Aorta (tissue), 5 donors: Measurements from ENCODE around the gene RABL3. TPM values are rescaled to one million over a fixed set of nuclear protein-coding genes. Genes with fewer than 3 reads are reported as not detected.
"Not testable (repeated sequence)": the region's sequence is repeated elsewhere in the genome, so short reads cannot be mapped to it uniquely, and the experiment has no call there.

Experiments
- ATAC-seq: fragments of 200-7000 bp; cut with Tn5 transposase; one replicate; pipeline ENCODE4 v1.9.1; 2022; ENCODE audit warnings: moderate library complexity; ENCODE audit not compliant: low FRiP score
- DNase-seq, 2 donors: peaks; one replicate each; pipeline ENCODE4 v3.0.0-alpha.2; 2020
- H3K27ac ChIP-seq, 2 donors: one replicate each; pipeline ENCODE4 v1.5.1; 2013; ENCODE audit warnings: low read length in 2 of 2, mild to moderate bottlenecking in 2 of 2, moderate library complexity in 2 of 2, control low read depth in 1 of 2, inconsistent platforms in 1 of 2, low read depth in 1 of 2
- H3K27me3 ChIP-seq, 2 donors: one replicate each; pipeline ENCODE4 v1.6.1; 2013; ENCODE audit warnings: control low read depth in 1 of 2, low read length in 1 of 2, mild to moderate bottlenecking in 1 of 2, moderate library complexity in 1 of 2; ENCODE audit not compliant: insufficient read depth in 2 of 2, control insufficient read depth in 1 of 2
- H3K36me3 ChIP-seq, 2 donors: one replicate each; pipeline ENCODE4 v1.6.1; 2013; ENCODE audit warnings: control low read depth in 1 of 2, low read length in 1 of 2, mild to moderate bottlenecking in 1 of 2; ENCODE audit not compliant: insufficient read depth in 2 of 2, control insufficient read depth in 1 of 2
- H3K4me1 ChIP-seq, 2 donors: one replicate each; pipeline ENCODE4 v1.6.1; 2013; ENCODE audit warnings: low read length in 2 of 2, control low read depth in 1 of 2, mild to moderate bottlenecking in 1 of 2, moderate library complexity in 1 of 2; ENCODE audit not compliant: insufficient read depth in 2 of 2, control insufficient read depth in 1 of 2
- H3K4me3 ChIP-seq, 2 donors: one replicate each; pipeline ENCODE4 v1.5.1; 2013; ENCODE audit warnings: low read length in 2 of 2, control low read depth in 1 of 2, mild to moderate bottlenecking in 1 of 2
- H3K9me3 ChIP-seq: one replicate; pipeline ENCODE4 v1.6.1; 2013; ENCODE audit warnings: mild to moderate bottlenecking, low read length; ENCODE audit not compliant: control insufficient read depth
- WGBS, 2 donors: extraction: QIAGEN DNeasy Blood & Tissue Kit; methylation state at CpG; one replicate each; pipeline ENCODE4 v1.1.7; 2013; 5-methylcytosine and 5-hydroxymethylcytosine counted together
- intact Hi-C, 2 donors: fragments of 100-400 bp; cut with DNase I; formaldehyde crosslinking; loops; one replicate each; pipeline versions ENCODE4 v1.14.2 to v1.15.0; 2022
- long read RNA-seq, 2 donors: library from polyadenylated mRNA; unstranded; transcript quantifications; one replicate each; pipeline ENCODE4 v2.0.0, GENCODE V29; 2020 to 2021
- polyA plus RNA-seq, 2 donors: library from polyadenylated mRNA; stranded (reverse); fragments of 200-250 nt; gene quantifications; one replicate each; pipeline ENCODE4 v1.2.3, GENCODE V29; 2013
- total RNA-seq, 2 donors: library from RNA; stranded (reverse); fragmentation: NEBNext Ultra II Directional; extraction: Animal tissue kit (Norgen Biotek cat#: 25700); gene quantifications; one replicate each; pipeline ENCODE4 v1.2.1, GENCODE V29; 2021
- donor health status: healthy with polysubstance abuse.
- donor health status: Bipolar disorder and iron deficiency.
- donor health status: DM: no; HTN: no; CAD: no.
- donor health status: DM: no; HTN: no; CAD: no.
- donor health status: DM: yes; HTN: yes; CAD: no.

The RABL3 gene, protein sequence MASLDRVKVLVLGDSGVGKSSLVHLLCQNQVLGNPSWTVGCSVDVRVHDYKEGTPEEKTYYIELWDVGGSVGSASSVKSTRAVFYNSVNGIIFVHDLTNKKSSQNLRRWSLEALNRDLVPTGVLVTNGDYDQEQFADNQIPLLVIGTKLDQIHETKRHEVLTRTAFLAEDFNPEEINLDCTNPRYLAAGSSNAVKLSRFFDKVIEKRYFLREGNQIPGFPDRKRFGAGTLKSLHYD
- total RNA-seq (10 to 100 TPM; 16.6 to 20.4 TPM), polyA plus RNA-seq (1 to 10 TPM; 6.9 to 8.9 TPM)
- long read RNA-seq, donor 1, transcript RABL3-201 (8 exons, 3,883 nt), result major isoform, 16 of 22 reads
- long read RNA-seq, donor 1, partial matches to known transcripts, result 0 of 22 reads
- long read RNA-seq, donor 1, other reads (novel, unspliced or antisense), result 4 of 22 reads
- long read RNA-seq, donor 2, transcript RABL3-201 (8 exons, 3,883 nt), result major isoform, 5 of 10 reads
- long read RNA-seq, donor 2, partial matches to known transcripts, result 2 of 10 reads
- long read RNA-seq, donor 2, other reads (novel, unspliced or antisense), result 3 of 10 reads

DNA sequence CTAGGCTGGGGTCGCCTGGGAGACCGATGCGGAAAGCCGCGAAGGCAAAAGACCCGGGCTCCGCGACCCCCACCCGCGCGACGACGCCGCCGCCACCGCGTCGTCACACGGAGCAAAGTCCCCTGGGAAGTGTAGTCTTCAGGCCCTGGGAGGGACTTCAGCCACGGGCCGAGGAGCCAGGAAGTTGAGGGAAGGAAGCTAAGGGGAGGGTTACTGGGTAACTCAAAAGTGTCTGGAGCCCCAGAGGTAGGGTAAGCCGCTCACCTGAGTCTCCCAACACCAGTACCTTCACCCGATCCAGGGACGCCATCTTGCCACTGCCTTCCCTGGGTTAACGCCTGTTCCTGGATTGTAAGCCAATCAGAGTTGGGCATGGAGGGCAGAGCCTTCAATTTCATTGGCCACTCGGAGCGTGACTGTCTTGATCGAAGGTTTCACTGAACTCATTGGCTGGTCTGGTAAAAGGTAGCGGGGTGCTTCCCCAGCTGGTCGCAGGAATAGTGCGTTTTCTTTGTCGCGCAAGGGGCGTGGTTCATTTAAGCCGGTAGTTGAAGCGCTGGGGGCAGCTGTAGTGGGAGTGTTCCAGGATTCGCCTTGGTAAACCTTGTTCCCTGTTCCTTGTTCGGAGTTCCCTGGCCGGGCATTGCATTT, at the start of gene RABL3, which contains the start of gene GTF2E1:
TSS of gene RABL3 (minus strand) at position 319 of the 651 bp plus-strand sequence. CDS start at position 310, 9 bp downstream.
TSS of gene GTF2E1 (plus strand) at position 547 of the 651 bp plus-strand sequence. CDS start 7,809 bp downstream, outside the sequence.
- H3K4me3 ChIP-seq, result peak within 1 kb of the TSS; percentile 57 to 91
- WGBS, 2 donors, result 0% methylated on average over 39 of the region's 39 CpGs
- ATAC-seq (peak; percentile 100), DNase-seq (peak; percentile 97 to 98)
- H3K9me3 ChIP-seq, result no peaks in the 10 kb centered on the region
- H3K4me1 ChIP-seq, result peaks cover 0 to 9% of the 10 kb centered on the region in 2 donors
- H3K27ac ChIP-seq, result peak within 1 kb of the TSS in 1 of 2 donors; percentile 80
- intact Hi-C loops, result loop anchor here in 1 of 2 donors (5.0 kb wide), 1 partner anchor 145 kb away; the partner anchor contains the start of gene NDUFB4
- H3K36me3 ChIP-seq, result no peaks in the 10 kb centered on the region
- no peaks in the 10 kb centered on the region for H3K27me3 ChIP-seq

DNA sequence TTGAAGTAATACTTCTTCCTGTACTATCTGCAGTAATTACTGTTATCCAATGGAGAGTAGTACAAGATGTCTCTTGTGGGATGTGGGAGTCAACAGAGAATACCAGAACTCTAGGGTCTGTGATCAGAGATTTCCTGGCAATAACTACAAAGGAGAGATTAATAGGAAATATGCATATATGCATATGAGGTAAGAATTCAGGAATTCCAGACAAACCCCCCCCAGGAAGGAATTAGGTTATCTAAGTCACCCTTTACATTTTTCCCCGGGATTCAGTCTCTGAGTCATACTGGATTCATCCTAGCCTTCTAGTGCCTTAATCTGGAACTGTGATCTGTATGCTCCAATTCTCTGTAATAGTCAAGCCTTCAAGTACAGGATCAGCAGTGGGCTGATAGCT, 49.6 kb upstream of the RABL3 start:
- DNase-seq (no peak), ATAC-seq (no peak)
- Histone ChIP-seq H3K9me3 (no peaks in the 10 kb centered on the region), H3K4me1 (no peaks in the 10 kb centered on the region), H3K27me3 (no peaks in the 10 kb centered on the region), H3K27ac (no peak overlapping the region), H3K4me3 (no peak overlapping the region), H3K36me3 (no peaks in the 10 kb centered on the region)
- intact Hi-C loops, result loop anchor here in 1 of 2 donors (10.0 kb wide), 1 partner anchor 547 kb away; no protein-coding TSS in a partner anchor
- WGBS, 2 donors, result 48 to 56% methylated on average over 1 of the region's 1 CpG

DNA sequence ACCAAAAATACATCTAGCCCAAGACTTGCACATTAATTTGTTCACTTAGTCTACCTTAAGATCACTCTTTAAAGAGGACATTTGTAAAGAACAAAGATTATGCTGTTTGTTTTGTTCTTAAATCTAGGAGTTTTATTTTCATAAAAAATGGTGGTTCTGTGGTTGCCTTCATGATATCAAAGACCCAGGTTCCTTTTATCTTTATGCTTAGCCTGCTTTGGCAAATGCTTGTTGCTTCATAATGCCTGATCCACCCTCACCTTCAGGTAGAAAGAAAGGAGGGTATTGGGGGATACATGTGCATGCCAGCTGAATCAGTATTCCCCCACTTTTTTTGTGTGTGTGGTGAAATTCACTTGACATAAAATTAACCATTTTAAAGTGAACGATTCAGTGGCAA, 48.7 kb upstream of the RABL3 start:
- H3K27me3 ChIP-seq, result no peaks in the 10 kb centered on the region
- no peak for ATAC-seq
- intact Hi-C loops, result loop anchor here in 1 of 2 donors (10.0 kb wide), 1 partner anchor 546 kb away; no protein-coding TSS in a partner anchor
- H3K27ac ChIP-seq, result no peak overlapping the region
- no peaks in the 10 kb centered on the region for H3K36me3 ChIP-seq
- no peak overlapping the region for H3K4me3 ChIP-seq
- no peaks in the 10 kb centered on the region for H3K4me1 ChIP-seq
- 87% methylated on average over 1 of the region's 1 CpG for WGBS, 2 donors
- no peaks in the 10 kb centered on the region for H3K9me3 ChIP-seq
- DNase-seq, result no peak

DNA sequence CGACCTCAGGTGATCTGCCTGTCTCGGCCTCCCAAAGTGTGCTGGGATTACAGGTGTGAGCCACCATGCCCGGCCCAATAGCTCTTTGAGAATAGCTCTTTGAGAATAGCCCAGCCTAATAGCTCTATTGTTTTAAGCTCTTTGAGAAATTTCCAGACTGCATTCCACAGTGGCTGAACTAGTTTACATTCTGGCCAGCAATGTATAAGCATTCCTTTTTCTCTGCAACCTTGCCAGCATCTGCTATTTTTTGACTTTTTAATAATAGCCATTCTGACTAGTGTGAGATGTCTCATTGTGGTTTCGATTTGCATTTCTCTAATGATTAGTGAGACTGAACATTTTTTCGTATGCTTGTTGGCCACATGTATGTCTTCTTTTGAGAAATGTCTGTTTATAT, 43.5 kb upstream of the RABL3 start:
- H3K27ac ChIP-seq, H3K36me3 ChIP-seq, H3K4me3 ChIP-seq, intact Hi-C loops, DNase-seq, H3K4me1 ChIP-seq, H3K27me3 ChIP-seq, ATAC-seq, H3K9me3 ChIP-seq: not testable (repeated sequence)
- WGBS, 2 donors, result 33 to 38% methylated on average over 5 of the region's 5 CpGs

DNA sequence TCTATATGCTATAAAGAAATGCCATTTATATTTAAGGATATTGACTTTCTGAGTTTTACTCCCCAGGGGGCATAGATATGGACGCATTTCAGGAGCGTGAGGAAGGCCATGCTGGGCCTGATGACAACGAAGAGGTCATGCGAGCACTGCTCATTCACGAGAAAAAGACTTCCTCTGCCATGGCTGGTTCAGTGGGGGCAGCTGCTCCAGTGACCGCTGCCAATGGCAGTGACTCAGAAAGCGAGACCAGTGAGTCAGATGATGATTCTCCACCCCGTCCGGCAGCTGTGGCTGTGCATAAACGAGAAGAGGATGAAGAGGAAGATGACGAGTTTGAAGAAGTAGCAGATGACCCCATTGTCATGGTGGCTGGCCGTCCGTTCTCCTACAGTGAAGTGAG, 38.7 kb upstream of the RABL3 start:
- H3K27me3 ChIP-seq, result no peaks in the 10 kb centered on the region
- 86 to 90% methylated on average over 13 of the region's 13 CpGs for WGBS, 2 donors
- intact Hi-C loops, result no loop called here
- H3K9me3 ChIP-seq, result no peaks in the 10 kb centered on the region
- H3K27ac ChIP-seq, result no peak overlapping the region
- H3K36me3 ChIP-seq, result peaks cover 0 to 8% of the 10 kb centered on the region in 2 donors
- DNase-seq, result peak in 1 of 2 donors; percentile 53
- ATAC-seq, result no peak
- no peaks in the 10 kb centered on the region for H3K4me1 ChIP-seq
- no peak overlapping the region for H3K4me3 ChIP-seq

DNA sequence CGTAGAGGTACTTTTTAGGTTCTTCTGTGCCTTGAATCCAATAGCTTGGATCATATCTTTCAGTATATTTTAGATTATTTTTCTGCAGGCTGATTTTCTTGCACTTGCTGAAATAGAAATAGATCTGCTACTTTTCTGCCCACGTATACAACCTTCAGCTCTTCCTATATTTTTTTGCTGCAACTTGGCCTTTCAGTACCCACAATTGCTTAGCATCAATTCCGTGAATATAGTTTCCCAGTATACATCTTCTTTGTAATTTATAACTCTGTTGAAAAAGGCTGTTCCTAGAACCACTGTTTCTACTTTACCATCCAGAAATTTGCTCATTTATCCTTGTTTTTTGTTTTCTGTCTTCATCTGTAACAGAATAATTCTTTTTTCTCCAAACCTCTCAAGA, 36.5 kb upstream of the RABL3 start:
- H3K27ac ChIP-seq, result no peak overlapping the region
- 92 to 93% methylated on average over 3 of the region's 3 CpGs for WGBS, 2 donors
- no peak for ATAC-seq

DNA sequence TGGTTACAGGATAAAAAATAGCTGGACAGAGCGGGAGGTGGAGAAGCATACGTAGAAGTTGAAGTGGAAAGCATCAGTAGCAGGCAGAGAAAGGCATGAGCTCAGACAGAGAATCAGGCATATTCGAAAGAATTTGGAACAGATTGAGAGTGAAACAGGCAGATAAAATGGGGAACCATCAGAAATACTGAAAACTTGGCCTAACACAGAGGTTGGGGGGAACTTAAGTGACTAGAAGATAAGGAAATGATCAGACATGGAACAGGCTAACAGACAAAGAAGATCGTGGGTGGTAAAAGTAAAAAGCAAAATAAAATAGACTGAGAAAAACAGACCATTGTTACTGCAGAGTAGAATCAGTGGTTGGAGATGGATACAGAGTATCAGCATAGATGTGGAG, 33.1 kb upstream of the RABL3 start:
- DNase-seq, result no peak
- Histone ChIP-seq H3K36me3 (peaks cover 0 to 6% of the 10 kb centered on the region in 2 donors), H3K4me1 (no peaks in the 10 kb centered on the region), H3K27ac (no peak overlapping the region), H3K4me3 (no peak overlapping the region), H3K27me3 (no peaks in the 10 kb centered on the region), H3K9me3 (no peaks in the 10 kb centered on the region)
- intact Hi-C loops, result no loop called here
- WGBS, 2 donors, result 88 to 93% methylated on average over 4 of the region's 4 CpGs
- ATAC-seq, result no peak

More for the DNA sequence above, 36.5 kb upstream of the RABL3 start:
- no peaks in the 10 kb centered on the region for H3K27me3 ChIP-seq
- intact Hi-C loops, result no loop called here
- no peak for DNase-seq
- H3K36me3 ChIP-seq, result peaks cover 0 to 10% of the 10 kb centered on the region in 2 donors
- no peaks in the 10 kb centered on the region for H3K9me3 ChIP-seq
- no peaks in the 10 kb centered on the region for H3K4me1 ChIP-seq
- no peak overlapping the region for H3K4me3 ChIP-seq

DNA sequence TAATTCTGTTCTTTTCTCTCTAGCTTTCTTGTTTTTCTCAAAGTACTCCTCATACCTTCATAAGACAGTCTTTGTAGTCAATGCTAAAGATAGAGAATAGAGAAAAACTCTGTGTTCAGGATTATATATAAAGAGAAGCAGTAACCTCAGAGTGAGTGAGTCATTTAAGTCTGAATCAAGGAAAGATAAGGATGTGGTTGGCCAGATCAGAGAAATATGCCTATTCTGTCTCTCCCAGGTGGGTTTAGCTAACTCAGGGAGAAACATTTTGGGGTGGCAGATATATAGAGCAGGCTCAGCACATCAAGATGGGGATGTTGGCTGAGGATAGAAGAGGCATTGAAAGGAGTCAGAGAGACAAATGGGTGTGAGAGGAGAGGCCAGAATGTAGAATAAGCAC, 31.6 kb upstream of the RABL3 start:
- H3K9me3 ChIP-seq, result no peaks in the 10 kb centered on the region
- DNase-seq, result no peak
- peaks cover 0 to 4% of the 10 kb centered on the region in 2 donors for H3K36me3 ChIP-seq

More for the DNA sequence above, 31.6 kb upstream of the RABL3 start:
- no peaks in the 10 kb centered on the region for H3K4me1 ChIP-seq
- intact Hi-C loops, result no loop called here
- ATAC-seq, result no peak
- no peak overlapping the region for H3K4me3 ChIP-seq
- no peak overlapping the region for H3K27ac ChIP-seq
- H3K27me3 ChIP-seq, result no peaks in the 10 kb centered on the region
